Smooth muscle cell (in vitro differentiated cells): ENCODE results near the gene TNFRSF11A. TPM values are rescaled to one million over a fixed set of nuclear protein-coding genes. Genes with fewer than 3 reads are reported as not detected.

Experiments used
- DNase-seq: peaks from one replicate; lab custom pipeline; 2025; ENCODE audit not compliant: unreplicated experiment; lab: John Stamatoyannopoulos, UW
- H2AFZ ChIP-seq: fragments of 200-600 bp; sonication (generic); 2 replicates; pipeline ENCODE4 v1.6.0; 2016; ENCODE audit warnings: antibody characterized with exemption, low read depth, mild to moderate bottlenecking
- H3F3A ChIP-seq: fragments of 200-600 bp; sonication (generic); 2 replicates; pipeline ENCODE4 v1.6.0; 2017; ENCODE audit warnings: antibody characterized with exemption, low read depth
- H3K27ac ChIP-seq: fragments of 200-600 bp; sonication (generic); 2 replicates; pipeline ENCODE4 v1.5.1; 2016; ENCODE audit warnings: low read depth, mild to moderate bottlenecking
- H3K27me3 ChIP-seq: fragments of 200-600 bp; sonication (generic); 2 replicates; pipeline ENCODE4 v1.6.1; 2016; ENCODE audit warnings: low read depth, mild to moderate bottlenecking
- H3K36me3 ChIP-seq: fragments of 200-600 bp; sonication (generic); 2 replicates; pipeline ENCODE4 v1.5.1; 2016; ENCODE audit warnings: low read depth
- H3K4me1 ChIP-seq: fragments of 200-600 bp; sonication (generic); 2 replicates; pipeline ENCODE4 v1.5.1; 2016; ENCODE audit warnings: low read depth
- H3K4me2 ChIP-seq: fragments of 200-600 bp; sonication (generic); 2 replicates; pipeline ENCODE4 v1.6.0; 2016; ENCODE audit warnings: mild to moderate bottlenecking
- H3K4me3 ChIP-seq: fragments of 200-600 bp; sonication (generic); 2 replicates; pipeline ENCODE4 v1.5.1; 2016; ENCODE audit warnings: mild to moderate bottlenecking
- H3K79me2 ChIP-seq: fragments of 200-600 bp; sonication (generic); 2 replicates; pipeline ENCODE4 v1.6.0; 2016; ENCODE audit warnings: low read depth, mild to moderate bottlenecking
- H3K9ac ChIP-seq: fragments of 200-600 bp; sonication (generic); 2 replicates; pipeline ENCODE4 v1.6.0; 2016; ENCODE audit warnings: low read depth
- H3K9me3 ChIP-seq: fragments of 200-600 bp; sonication (generic); replicated peaks from 2 replicates; pipeline ENCODE4 v1.5.1; 2016; ENCODE audit warnings: low read depth
- H4K20me1 ChIP-seq: fragments of 200-600 bp; sonication (generic); 2 replicates; pipeline ENCODE4 v1.6.0; 2016; ENCODE audit warnings: low read depth
- CTCF ChIP-seq: fragments of 200-600 bp; sonication (generic); IDR thresholded peaks from 2 replicates; pipeline ENCODE4 v1.5.1; 2017; ENCODE audit warnings: borderline replicate concordance, mild to moderate bottlenecking, antibody characterized with exemption; ENCODE audit not compliant: insufficient read depth, poor library complexity, severe bottlenecking
- WGBS: methylation state at CpG from one replicate; pipeline ENCODE4 v1.1.7; 2016; ENCODE audit warnings: low lambda C conversion rate; 5-methylcytosine and 5-hydroxymethylcytosine counted together
- polyA plus RNA-seq: library from polyadenylated mRNA; unstranded; fragments of >200 nt; fragmentation: Nextera tagmentation; extraction: Ambion mirVana; gene quantifications from 2 replicates; pipeline ENCODE4 v1.2.1, GENCODE V29; 2016
- total RNA-seq: library from RNA; depleted of rRNA; stranded (reverse); fragments of >200 nt; gene quantifications from 2 replicates; pipeline ENCODE4 v1.2.3, GENCODE V29; 2014

The TNFRSF11A gene
- total and polyA plus RNA-seq, 2 experiments from 2014 or later: under 0.01 TPM; not detected in 1

GRCh38 chr18:62285281-62285680 lies 39.8 kb upstream of the TNFRSF11A start:
- 97% methylated on average over 6 of the region's 6 CpGs for WGBS
- H3K36me3 ChIP-seq: no peaks in the 10 kb centered on the region
- H3F3A ChIP-seq: no peaks in the 10 kb centered on the region
- peaks cover 7% of the 10 kb centered on the region for H4K20me1 ChIP-seq
- no peak for DNase-seq
- no peaks in the 10 kb centered on the region for H3K79me2 ChIP-seq
- no peak overlapping the region for H3K9ac ChIP-seq
- no peaks in the 10 kb centered on the region for H3K27me3 ChIP-seq
- no peak overlapping the region for H3K4me2 ChIP-seq
- no peak for TF ChIP-seq CTCF
- peaks cover 12% of the 10 kb centered on the region for H3K4me1 ChIP-seq
- no peak overlapping the region for H3K4me3 ChIP-seq
- no peaks in the 10 kb centered on the region for H3K9me3 ChIP-seq
- no peak overlapping the region for H2AFZ ChIP-seq
- H3K27ac ChIP-seq: no peak overlapping the region

GRCh38 chr18:62287781-62288664 lies 37.1 kb upstream of the TNFRSF11A start:
- H3K27ac ChIP-seq: no peak overlapping the region
- no peaks in the 10 kb centered on the region for H3K36me3 ChIP-seq
- no peak overlapping the region for H3K4me2 ChIP-seq
- H3K4me3 ChIP-seq: no peak overlapping the region
- no peaks in the 10 kb centered on the region for H4K20me1 ChIP-seq
- H3K79me2 ChIP-seq: no peaks in the 10 kb centered on the region
- H3F3A ChIP-seq: no peaks in the 10 kb centered on the region
- H3K9me3 ChIP-seq: no peaks in the 10 kb centered on the region
- TF ChIP-seq CTCF: no peak
- H3K27me3 ChIP-seq: no peaks in the 10 kb centered on the region
- 80% methylated on average over 2 of the region's 2 CpGs for WGBS
- DNase-seq: no peak
- H3K9ac ChIP-seq: no peak overlapping the region
- H2AFZ ChIP-seq: no peak overlapping the region
- H3K4me1 ChIP-seq: no peaks in the 10 kb centered on the region

- no peak overlapping the region for H2AFZ ChIP-seq
- no peak overlapping the region for H3K4me2 ChIP-seq
- 95% methylated on average over 2 of the region's 2 CpGs for WGBS
- no peak overlapping the region for H3K4me3 ChIP-seq
- DNase-seq: no peak
- no peaks in the 10 kb centered on the region for H3K4me1 ChIP-seq
- no peaks in the 10 kb centered on the region for H3K36me3 ChIP-seq
- no peaks in the 10 kb centered on the region for H4K20me1 ChIP-seq
- TF ChIP-seq CTCF: no peak
- H3K27me3 ChIP-seq: no peaks in the 10 kb centered on the region
- H3F3A ChIP-seq: no peaks in the 10 kb centered on the region
- H3K9me3 ChIP-seq: no peaks in the 10 kb centered on the region
- H3K9ac ChIP-seq: no peak overlapping the region
- H3K79me2 ChIP-seq: no peaks in the 10 kb centered on the region
- no peak overlapping the region for H3K27ac ChIP-seq
Measured at GRCh38 chr18:62288665-62289008, 36.5 kb upstream of the TNFRSF11A start.

- H3K4me2 ChIP-seq: no peak overlapping the region
- H3F3A ChIP-seq: no peaks in the 10 kb centered on the region
- no peak for TF ChIP-seq CTCF
- H3K9me3 ChIP-seq: no peaks in the 10 kb centered on the region
- H3K4me3 ChIP-seq: no peak overlapping the region
- no peak overlapping the region for H2AFZ ChIP-seq
- no peaks in the 10 kb centered on the region for H3K4me1 ChIP-seq
- H3K36me3 ChIP-seq: no peaks in the 10 kb centered on the region
- H3K9ac ChIP-seq: no peak overlapping the region
- no peaks in the 10 kb centered on the region for H4K20me1 ChIP-seq
- no peaks in the 10 kb centered on the region for H3K79me2 ChIP-seq
- H3K27ac ChIP-seq: no peak overlapping the region
- no peak for DNase-seq
- H3K27me3 ChIP-seq: no peaks in the 10 kb centered on the region
- WGBS: 95% methylated on average over 2 of the region's 2 CpGs
Measured at GRCh38 chr18:62289047-62289446, 36.1 kb upstream of the TNFRSF11A start.
